GM12878 (cell line): ENCODE results near the gene AP1G2.

Source experiments
- BRCA1 ChIP-seq: IDR thresholded peaks from 2 replicates; pipeline ENCODE4 v1.6.1; 2011; ENCODE audit warnings: low read depth, low read length, improper control_type of control experiment
- EP300 ChIP-seq, 2 experiments: fragments of 150-350 bp in 1 of 2; IDR thresholded peaks; 2 replicates each; pipeline ENCODE4 v1.6.1; 2011 to 2012; ENCODE audit warnings: low read depth in 2 of 2, low read length in 2 of 2, borderline replicate concordance in 1 of 2, improper control_type of control experiment in 1 of 2, inconsistent platforms in 1 of 2; ENCODE audit not compliant: control insufficient read depth in 1 of 2
- EZH2 ChIP-seq: IDR thresholded peaks from 2 replicates; pipeline ENCODE4 v1.6.1; 2012; ENCODE audit warnings: low read depth, mild to moderate bottlenecking, control low read depth, inconsistent platforms, low read length, borderline replicate concordance; ENCODE audit not compliant: control insufficient read depth
- IKZF1 ChIP-seq: fragments of 450-650 bp; conservative IDR thresholded peaks from 2 replicates; pipeline ENCODE4 v1.6.1; 2017; ENCODE audit warnings: antibody characterized with exemption, mild to moderate bottlenecking
- MXI1 ChIP-seq: fragments of 150-350 bp; IDR thresholded peaks from 2 replicates; pipeline ENCODE4 v1.6.1; 2011; ENCODE audit warnings: low read depth, mild to moderate bottlenecking, inconsistent platforms, low read length, improper control_type of control experiment
- POLR2AphosphoS2 ChIP-seq: IDR thresholded peaks from 2 replicates; pipeline ENCODE4 v1.6.1; 2011; ENCODE audit warnings: low read depth, mild to moderate bottlenecking, low read length, improper control_type of control experiment, moderate library complexity
- POLR2AphosphoS5 ChIP-seq: IDR thresholded peaks from 2 replicates; pipeline ENCODE4 v1.6.1; 2011; ENCODE audit warnings: mild to moderate bottlenecking, low read length, inconsistent platforms
- RB1 ChIP-seq: fragments of 450-650 bp; formaldehyde crosslinking; IDR thresholded peaks from 2 replicates; pipeline ENCODE4 v1.6.1; 2017; ENCODE audit warnings: mild to moderate bottlenecking, borderline replicate concordance
- ZNF687 ChIP-seq: fragments of 450-650 bp; IDR thresholded peaks from 2 replicates; pipeline ENCODE4 v1.6.1; 2017; ENCODE audit warnings: mild to moderate bottlenecking, moderate library complexity
- TF ChIP-seq, protein P1 (sequence below): IDR thresholded peaks from 2 replicates; pipeline ENCODE4 v1.6.1; 2012; ENCODE audit warnings: low read depth, low read length, improper control_type of control experiment
- TF ChIP-seq, protein P2 (sequence below): IDR thresholded peaks from 2 replicates; pipeline ENCODE4 v1.6.1; 2011; ENCODE audit warnings: mild to moderate bottlenecking, low read depth, low read length, moderate library complexity; ENCODE audit not compliant: insufficient replicate concordance
- TF ChIP-seq, protein P3 (sequence below): fragments of 450-650 bp; formaldehyde crosslinking; IDR thresholded peaks from 2 replicates; pipeline ENCODE4 v1.5.0; 2022; ENCODE audit warnings: mild to moderate bottlenecking, missing genetic modification characterization
- TF ChIP-seq, protein P4 (sequence below), 3 experiments: IDR thresholded peaks in 2 of 3; conservative IDR thresholded peaks in 1 of 3; 2 replicates each; pipeline ENCODE4 v1.5.1; 2011; ENCODE audit warnings: low read depth in 3 of 3, low read length in 3 of 3, mild to moderate bottlenecking in 3 of 3, control low read depth in 2 of 3, moderate library complexity in 2 of 3, inconsistent platforms in 1 of 3, mixed read lengths in 1 of 3; ENCODE audit not compliant: control insufficient read depth in 2 of 3, insufficient read depth in 1 of 3; ENCODE audit errors: extremely low read depth in 1 of 3

GRCh38 chr14:23531391-23531790 lies 36.2 kb downstream of the AP1G2 start:
- TF ChIP-seq, protein P1, sequence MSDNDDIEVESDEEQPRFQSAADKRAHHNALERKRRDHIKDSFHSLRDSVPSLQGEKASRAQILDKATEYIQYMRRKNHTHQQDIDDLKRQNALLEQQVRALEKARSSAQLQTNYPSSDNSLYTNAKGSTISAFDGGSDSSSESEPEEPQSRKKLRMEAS = no peak
- TF ChIP-seq IKZF1 (no peak), RB1 (no peak), EZH2 (no peak), POLR2AphosphoS2 (no peak), MXI1 (no peak), ZNF687 (no peak), POLR2AphosphoS5 (no peak), EP300 (IDR thresholded peaks at IDR 0.05; ENCODE audit: borderline replicate concordance in 1 of 2, control insufficient read depth in 1 of 2, low read depth in 2 of 2, low read length in 2 of 2) (no peak), BRCA1 (no peak)
- TF ChIP-seq, protein P2, sequence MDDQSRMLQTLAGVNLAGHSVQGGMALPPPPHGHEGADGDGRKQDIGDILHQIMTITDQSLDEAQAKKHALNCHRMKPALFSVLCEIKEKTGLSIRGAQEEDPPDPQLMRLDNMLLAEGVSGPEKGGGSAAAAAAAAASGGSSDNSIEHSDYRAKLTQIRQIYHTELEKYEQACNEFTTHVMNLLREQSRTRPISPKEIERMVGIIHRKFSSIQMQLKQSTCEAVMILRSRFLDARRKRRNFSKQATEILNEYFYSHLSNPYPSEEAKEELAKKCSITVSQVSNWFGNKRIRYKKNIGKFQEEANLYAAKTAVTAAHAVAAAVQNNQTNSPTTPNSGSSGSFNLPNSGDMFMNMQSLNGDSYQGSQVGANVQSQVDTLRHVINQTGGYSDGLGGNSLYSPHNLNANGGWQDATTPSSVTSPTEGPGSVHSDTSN = no peak
- TF ChIP-seq, protein P3, sequence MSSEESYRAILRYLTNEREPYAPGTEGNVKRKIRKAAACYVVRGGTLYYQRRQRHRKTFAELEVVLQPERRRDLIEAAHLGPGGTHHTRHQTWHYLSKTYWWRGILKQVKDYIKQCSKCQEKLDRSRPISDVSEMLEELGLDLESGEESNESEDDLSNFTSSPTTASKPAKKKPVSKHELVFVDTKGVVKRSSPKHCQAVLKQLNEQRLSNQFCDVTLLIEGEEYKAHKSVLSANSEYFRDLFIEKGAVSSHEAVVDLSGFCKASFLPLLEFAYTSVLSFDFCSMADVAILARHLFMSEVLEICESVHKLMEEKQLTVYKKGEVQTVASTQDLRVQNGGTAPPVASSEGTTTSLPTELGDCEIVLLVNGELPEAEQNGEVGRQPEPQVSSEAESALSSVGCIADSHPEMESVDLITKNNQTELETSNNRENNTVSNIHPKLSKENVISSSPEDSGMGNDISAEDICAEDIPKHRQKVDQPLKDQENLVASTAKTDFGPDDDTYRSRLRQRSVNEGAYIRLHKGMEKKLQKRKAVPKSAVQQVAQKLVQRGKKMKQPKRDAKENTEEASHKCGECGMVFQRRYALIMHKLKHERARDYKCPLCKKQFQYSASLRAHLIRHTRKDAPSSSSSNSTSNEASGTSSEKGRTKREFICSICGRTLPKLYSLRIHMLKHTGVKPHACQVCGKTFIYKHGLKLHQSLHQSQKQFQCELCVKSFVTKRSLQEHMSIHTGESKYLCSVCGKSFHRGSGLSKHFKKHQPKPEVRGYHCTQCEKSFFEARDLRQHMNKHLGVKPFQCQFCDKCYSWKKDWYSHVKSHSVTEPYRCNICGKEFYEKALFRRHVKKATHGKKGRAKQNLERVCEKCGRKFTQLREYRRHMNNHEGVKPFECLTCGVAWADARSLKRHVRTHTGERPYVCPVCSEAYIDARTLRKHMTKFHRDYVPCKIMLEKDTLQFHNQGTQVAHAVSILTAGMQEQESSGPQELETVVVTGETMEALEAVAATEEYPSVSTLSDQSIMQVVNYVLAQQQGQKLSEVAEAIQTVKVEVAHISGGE = no peak
- TF ChIP-seq, protein P4, sequence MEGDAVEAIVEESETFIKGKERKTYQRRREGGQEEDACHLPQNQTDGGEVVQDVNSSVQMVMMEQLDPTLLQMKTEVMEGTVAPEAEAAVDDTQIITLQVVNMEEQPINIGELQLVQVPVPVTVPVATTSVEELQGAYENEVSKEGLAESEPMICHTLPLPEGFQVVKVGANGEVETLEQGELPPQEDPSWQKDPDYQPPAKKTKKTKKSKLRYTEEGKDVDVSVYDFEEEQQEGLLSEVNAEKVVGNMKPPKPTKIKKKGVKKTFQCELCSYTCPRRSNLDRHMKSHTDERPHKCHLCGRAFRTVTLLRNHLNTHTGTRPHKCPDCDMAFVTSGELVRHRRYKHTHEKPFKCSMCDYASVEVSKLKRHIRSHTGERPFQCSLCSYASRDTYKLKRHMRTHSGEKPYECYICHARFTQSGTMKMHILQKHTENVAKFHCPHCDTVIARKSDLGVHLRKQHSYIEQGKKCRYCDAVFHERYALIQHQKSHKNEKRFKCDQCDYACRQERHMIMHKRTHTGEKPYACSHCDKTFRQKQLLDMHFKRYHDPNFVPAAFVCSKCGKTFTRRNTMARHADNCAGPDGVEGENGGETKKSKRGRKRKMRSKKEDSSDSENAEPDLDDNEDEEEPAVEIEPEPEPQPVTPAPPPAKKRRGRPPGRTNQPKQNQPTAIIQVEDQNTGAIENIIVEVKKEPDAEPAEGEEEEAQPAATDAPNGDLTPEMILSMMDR (IDR thresholded peaks at IDR 0.05 in 2 of 3, conservative IDR thresholded peaks at IDR 0.05 in 1 of 3; ENCODE audit: control insufficient read depth in 2 of 3, extremely low read depth in 1 of 3, insufficient read depth in 1 of 3, low read depth in 3 of 3, low read length in 3 of 3) = no peak
